CD4-positive, alpha-beta T cell treated with Interferon alpha-2 for 1 hour (primary cell): Measurements from ENCODE around the gene DNAH10.

Experiments
- DNase-seq, 2 donors: peaks; one replicate each; pipeline ENCODE4 v3.0.0-alpha.2; 2020 to 2022

Gene DNAH10

DNA sequence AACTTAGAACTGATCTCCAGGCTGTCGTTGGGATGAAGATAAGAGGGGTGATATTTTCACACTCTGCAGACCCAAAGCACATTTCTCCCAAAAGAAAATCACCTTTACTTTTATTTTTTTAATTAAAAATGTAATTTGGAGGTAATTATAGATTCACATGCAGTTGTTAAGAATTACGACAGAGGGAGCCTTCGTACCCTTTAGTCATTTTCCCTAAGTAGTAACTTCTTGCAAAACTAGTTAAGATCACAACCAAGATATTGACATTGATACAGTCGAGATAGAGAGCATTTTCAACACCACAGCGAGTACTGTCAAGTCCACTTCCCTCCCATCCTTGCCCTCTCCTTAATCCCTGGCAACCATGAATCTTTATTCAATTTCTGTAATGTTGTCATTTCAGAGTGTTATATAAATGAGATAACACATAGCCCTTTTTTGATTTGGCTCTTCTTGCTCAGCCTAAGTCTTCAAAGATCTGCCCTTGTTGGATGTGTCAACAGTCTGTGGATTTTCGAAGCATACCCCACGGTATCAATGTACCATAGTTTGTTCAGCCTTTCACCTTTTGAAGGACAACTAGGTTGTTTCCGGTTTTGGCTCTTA is 39.6 kb downstream of the DNAH10 start:
- DNase-seq, result no peak

GRCh38 chr12:123805173-123805572 is 43.1 kb downstream of the DNAH10 start:
- no peak for DNase-seq

- no peak for DNase-seq
These were observed 44.9 kb downstream of the DNAH10 start for GRCh38 chr12:123807002-123807401.

DNA sequence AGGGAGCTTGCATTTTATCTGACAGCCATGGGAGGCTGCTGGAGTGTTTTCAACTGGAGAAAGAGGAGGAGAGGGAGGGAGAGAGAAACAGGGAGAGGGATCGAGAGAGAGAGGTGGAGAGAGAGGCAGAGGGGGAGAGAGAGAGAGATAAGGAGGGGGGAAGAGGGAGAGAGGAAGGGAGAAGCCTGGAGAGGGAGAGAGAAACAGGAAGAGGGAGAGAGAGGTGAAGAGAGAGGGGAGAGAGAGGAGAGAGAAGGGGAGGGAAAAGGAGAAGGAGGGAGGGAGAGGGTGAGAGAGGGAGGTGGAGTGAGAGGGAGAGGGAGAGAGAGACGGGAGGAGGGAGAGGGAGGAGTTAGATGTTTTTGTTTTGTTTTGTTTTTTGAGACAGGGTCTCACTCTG is 45.6 kb downstream of the DNAH10 start:
- no peak for DNase-seq

- DNase-seq, result no peak
These were observed 46.1 kb downstream of the DNAH10 start for GRCh38 chr12:123808167-123808566.

DNA sequence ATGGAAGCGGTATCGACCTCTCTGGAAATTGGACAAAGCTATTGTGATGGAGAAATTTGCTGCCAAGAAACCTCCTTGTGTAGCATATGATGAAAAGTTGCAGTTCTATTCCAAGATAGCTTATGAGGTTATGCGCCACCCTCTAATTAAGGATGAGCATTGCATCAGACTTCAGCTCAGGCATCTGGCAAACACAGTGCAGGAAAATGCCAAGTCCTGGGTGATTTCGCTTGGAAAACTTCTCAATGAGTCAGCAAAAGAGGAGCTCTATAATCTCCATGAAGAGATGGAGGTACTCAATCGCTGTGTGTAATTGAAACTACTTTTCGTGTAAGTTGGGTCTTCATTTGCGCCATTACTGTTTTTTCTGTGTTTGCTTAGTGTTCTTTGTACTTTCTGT is 51.2 kb downstream of the DNAH10 start:
- DNase-seq, result no peak

DNA sequence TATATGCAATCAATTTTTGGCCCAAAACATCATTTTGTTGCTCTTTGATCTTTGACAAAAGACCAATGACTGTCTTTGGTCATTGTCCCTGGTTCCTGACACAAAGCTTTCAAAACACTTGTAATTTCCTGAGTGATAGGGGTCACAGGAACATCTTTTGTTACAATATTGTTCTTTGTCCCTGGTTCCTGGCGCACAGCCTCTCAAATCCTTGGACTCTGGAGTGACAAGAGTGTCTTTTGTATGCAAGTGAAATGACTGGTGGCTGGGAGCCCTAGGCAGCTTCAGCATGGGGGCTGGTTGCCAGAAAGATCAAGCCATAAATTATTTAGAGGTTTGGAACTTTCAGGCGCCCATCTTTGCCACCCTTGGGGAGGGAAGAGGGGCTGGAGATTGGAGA is 53.9 kb downstream of the DNAH10 start:
- DNase-seq, result no peak

- no peak for DNase-seq
These were observed 54.9 kb downstream of the DNAH10 start for GRCh38 chr12:123816896-123817537.

DNA sequence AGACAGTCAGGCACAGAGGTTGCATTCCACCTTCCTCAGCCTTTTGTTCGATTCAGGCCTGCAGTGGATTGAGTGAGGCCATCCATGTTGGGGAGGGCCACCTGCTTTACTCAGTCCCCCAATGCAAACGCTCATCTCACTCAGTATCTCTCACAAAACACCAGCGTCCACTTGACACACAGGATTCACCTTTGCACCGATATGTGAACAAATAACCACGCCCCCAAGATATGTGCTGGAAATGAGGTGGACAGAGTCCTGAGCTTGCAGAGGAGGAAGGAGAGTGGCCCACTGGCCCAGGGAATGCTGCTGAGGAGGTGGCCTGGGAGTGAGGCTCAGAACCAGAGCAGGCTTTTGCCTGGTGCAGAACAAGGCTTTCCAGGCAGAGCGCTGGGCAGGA is 60.7 kb downstream of the DNAH10 start:
- DNase-seq, result no peak

- no peak for DNase-seq
These were observed 66.0 kb downstream of the DNAH10 start for GRCh38 chr12:123828120-123828519.

DNA sequence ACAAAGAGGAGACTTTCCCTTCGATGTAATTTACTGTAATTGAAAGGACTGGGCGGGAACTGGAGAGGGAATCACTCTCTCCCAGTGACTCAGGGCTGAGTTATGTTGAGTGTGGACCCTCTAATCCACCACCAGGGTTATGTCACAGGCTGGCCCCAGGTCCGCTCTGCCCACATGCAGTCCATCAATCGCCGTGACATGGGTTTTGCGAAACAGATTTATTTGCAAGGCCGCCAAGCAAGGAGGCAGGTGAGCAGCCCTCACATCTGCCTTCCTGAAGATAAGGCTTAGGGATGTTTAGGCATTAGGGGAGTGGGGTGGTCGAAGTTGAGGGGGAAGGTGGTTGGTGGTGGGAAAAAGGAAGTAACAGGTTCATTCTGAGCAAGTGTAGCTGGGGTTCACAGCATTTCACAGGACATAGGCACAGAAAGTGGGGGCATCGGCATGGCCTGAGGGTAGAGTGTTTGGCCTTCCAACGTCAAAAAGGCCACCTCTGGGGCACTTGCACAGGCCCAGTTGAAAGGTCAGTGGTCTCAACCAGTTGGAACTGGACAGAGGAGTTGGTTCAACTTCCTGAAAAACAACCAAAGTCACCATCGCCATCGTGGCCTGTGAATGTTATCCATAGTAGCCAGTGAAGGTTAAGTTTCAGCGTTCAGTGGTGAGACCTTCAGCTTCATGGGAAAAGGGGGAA is 66.9 kb downstream of the DNAH10 start:
- no peak for DNase-seq

GRCh38 chr12:123829561-123829960 is 67.5 kb downstream of the DNAH10 start:
- DNase-seq, result no peak

GRCh38 chr12:123830675-123831074 is 68.6 kb downstream of the DNAH10 start:
- DNase-seq, result no peak

DNA sequence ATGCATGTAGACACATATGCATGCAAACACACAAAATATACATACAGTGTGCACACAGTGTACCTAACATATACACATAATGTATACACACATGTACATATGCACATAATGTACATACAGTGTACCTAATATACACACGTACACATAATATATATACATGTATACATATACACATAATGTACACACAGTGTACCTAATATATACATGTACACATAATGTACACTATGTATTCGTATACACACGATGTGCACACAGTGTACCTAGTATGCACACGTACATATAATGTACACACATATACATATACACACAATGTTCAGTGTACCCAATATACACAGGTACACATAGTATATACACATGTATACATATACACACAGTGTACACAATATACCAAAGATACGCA is 70.0 kb downstream of the DNAH10 start:
- no peak for DNase-seq

DNA sequence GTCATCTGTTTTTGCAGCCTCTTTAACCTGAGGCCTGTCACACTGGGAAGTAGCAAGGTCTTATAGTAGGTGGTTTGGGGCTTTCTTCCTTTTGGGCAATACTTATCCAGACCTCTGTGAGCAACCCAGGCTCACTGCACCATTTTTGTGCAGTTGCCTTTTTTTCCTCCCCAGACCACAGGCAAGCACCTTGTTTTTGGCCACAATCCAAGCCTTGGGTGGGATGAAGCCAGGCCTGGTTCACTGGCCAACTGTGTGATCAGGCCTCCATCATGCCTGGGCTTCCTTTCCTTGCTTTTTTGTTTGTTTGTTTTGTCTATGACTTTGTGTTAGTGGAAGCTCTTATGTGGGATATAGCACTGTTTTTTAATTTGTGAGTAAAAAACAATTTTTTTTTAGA is 71.7 kb downstream of the DNAH10 start:
- DNase-seq, result no peak

- no peak for DNase-seq
These were observed 72.7 kb downstream of the DNAH10 start for GRCh38 chr12:123834845-123835244.

DNA sequence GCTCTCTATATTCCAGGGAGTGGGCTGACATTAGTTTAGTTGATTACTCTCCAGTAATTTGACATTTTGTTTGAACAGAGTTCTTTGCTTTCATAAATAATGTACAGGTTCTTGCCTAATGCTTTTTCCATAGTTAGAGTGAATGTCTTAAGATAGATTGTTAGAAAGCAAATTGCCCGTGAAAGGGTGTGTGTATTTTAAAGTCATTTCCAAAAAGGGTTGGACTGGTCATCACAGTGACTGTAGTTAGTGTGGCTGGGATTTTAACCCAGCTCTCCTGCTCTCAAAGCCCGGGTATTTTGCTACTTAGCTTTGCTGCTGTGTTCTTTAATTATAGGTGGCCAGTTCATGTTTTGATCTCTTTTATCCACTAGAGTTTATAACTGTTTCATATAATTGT is 74.2 kb downstream of the DNAH10 start:
- DNase-seq, result no peak

GRCh38 chr12:123839826-123840225 is 77.7 kb downstream of the DNAH10 start:
- DNase-seq, result no peak

GRCh38 chr12:123840765-123841425 is 78.8 kb downstream of the DNAH10 start:
- no peak for DNase-seq

GRCh38 chr12:123843912-123844748 is 82.0 kb downstream of the DNAH10 start:
- DNase-seq, result no peak

GRCh38 chr12:123845881-123846280 is 83.8 kb downstream of the DNAH10 start:
- DNase-seq, result no peak

DNA sequence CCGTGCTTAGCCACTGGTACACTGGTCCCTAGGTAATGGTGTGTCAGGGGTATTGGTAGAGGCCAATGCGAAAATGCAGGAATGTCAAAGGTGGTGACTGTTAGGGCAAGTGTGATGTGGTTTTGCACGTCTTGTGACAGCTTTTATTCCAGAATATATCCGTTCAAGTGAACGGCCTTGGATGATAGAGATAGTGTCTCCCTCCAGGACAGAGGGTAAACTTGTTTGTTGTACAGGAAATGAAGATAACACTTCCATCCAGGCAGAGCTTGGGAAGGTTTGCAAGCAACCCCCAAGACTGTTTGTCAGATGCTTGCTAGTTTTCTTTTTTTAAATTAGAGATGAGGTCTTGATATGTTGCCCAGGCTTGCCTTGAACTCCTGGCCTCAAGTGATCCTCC is 84.2 kb downstream of the DNAH10 start:
- no peak for DNase-seq

DNA sequence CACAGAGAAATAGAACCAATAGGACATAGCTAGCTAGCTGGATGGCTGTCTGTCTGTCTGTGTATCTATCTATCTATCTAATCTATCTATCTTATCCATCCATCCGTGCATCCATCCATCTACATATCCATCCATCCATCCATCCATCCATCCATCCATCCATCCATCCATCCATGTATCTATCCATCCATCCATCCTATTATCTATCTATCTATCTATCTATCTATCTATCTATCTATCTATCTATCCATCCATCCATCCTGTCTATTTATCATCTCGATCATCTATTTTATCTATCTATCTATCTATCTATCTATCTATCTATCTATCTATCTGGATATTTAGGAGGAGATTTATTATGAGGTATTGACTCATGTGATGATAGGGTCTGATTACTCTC is 84.9 kb downstream of the DNAH10 start:
- no peak for DNase-seq
